Thyroid gland (tissue), 4 donors: ENCODE results near the gene COA7. TPM values are rescaled to one million over a fixed set of nuclear protein-coding genes. Genes with fewer than 3 reads are reported as not detected.

ENCODE experiments used
- DNase-seq, 2 donors: peaks; one replicate each; pipeline ENCODE4 v3.0.0-alpha.2; 2019
- H3K27ac ChIP-seq, 3 donors: fragments of 200-600 bp; sonication (generic); 1 replicate in 2 of 3; 2 replicates in 1 of 3; pipeline ENCODE4 v1.5.1; 2016 to 2019; ENCODE audit warnings: mild to moderate bottlenecking in 1 of 3, moderate library complexity in 1 of 3
- H3K27me3 ChIP-seq: fragments of 200-600 bp; sonication (generic); one replicate; pipeline ENCODE4 v1.5.1; 2019
- H3K36me3 ChIP-seq, 2 donors: fragments of 200-600 bp; sonication (generic); one replicate each; pipeline ENCODE4 v1.5.1; 2016 to 2019
- H3K4me1 ChIP-seq, 2 donors: fragments of 200-600 bp; sonication (generic); one replicate each; pipeline ENCODE4 v1.5.1; 2017 to 2019
- H3K4me3 ChIP-seq, 3 donors: fragments of 200-600 bp; sonication (generic); replicated peaks in 1 of 3; 1 replicate in 2 of 3; 2 replicates in 1 of 3; pipeline ENCODE4 v1.5.1; 2016; ENCODE audit warnings: mild to moderate bottlenecking in 1 of 3
- H3K9me3 ChIP-seq: fragments of 200-600 bp; sonication (generic); one replicate; pipeline ENCODE4 v1.5.1; 2017
- POLR2A ChIP-seq, 2 donors: fragments of 450-650 bp; IDR thresholded peaks; one replicate each; pipeline ENCODE4 v1.6.1; 2017; ENCODE audit warnings: antibody characterized with exemption in 2 of 2, mild to moderate bottlenecking in 2 of 2, moderate library complexity in 1 of 2
- WGBS, 2 donors: methylation state at CpG; one replicate each; pipeline ENCODE4 v1.1.5; 2017; 5-methylcytosine and 5-hydroxymethylcytosine counted together
- intact Hi-C: fragments of 100-400 bp; cut with DNase I; formaldehyde crosslinking; loops from one replicate; pipeline ENCODE4 v1.15.1; 2023
- total RNA-seq, 4 donors: library from RNA; depleted of rRNA; stranded (reverse); fragments of >200 nt; gene quantifications; one replicate each; pipeline ENCODE4 v1.2.3, GENCODE V29; 2016
- TF ChIP-seq, protein P1 (sequence below), 6 experiments: fragments of 200-600 bp in 3 of 6; fragments of 450-650 bp in 3 of 6; sonication (generic) in 3 of 6; IDR thresholded peaks; one replicate each; pipeline ENCODE4 v1.5.1; 2016 to 2019; ENCODE audit warnings: antibody characterized with exemption in 6 of 6, mild to moderate bottlenecking in 2 of 6, inconsistent platforms in 1 of 6, moderate library complexity in 1 of 6

The COA7 gene
- 10 to 100 TPM; 10.6 to 14.7 (median 11.5) TPM for total RNA-seq

DNA sequence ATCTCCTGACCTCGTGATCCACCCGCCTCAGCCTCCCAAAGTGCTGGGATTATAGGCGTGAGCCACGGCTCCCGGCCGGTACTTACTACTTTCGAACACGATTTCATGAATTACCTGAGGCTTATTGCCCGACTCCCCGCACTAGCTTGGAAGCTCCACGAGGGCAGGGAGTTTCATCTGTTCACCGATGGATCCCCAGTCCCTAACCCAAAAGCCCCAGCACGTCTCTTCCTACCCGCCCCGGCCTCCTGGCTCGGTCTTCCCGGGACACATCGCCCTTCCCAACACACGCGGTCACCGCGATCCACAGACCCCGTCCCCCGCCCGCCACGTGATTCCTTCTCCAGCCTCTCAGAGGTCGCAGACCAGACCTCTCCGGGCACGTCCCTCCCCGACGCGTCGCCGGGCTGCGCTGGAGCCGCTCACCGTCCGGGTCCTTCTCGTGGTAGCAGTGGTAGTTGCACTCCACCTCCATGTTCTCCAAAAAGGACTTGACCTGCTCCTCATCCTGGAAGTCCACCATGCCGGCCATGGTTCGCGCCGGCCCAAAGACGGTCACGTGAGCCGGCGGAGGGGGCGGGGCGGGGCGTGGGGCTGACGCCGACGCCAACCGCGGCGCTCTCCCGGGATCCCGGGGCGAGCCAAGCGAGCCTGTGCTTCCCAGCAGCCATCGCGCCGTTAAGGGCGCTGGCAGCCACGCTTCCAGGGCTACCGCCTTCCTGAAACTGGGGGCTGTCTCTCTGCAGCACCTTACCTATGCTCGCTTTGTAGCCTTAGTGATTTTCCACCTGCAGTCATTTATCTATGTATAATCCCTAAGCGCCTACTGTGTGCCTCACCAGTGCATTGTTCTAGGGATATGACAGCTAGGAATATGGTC, at the start of gene COA7:
TSS of gene COA7 (minus strand) at position 553 of the 880 bp plus-strand sequence. CDS start at position 532, 21 bp downstream.
- peaks cover 0 to 5% of the 10 kb centered on the region in 2 donors for H3K4me1 ChIP-seq
- H3K27me3 ChIP-seq: no peaks in the 10 kb centered on the region
- H3K36me3 ChIP-seq: no peaks in the 10 kb centered on the region
- TF ChIP-seq POLR2A (IDR thresholded peaks at IDR 0.05): peak in 1 of 2 donors; percentile 56
- TF ChIP-seq, protein P1, sequence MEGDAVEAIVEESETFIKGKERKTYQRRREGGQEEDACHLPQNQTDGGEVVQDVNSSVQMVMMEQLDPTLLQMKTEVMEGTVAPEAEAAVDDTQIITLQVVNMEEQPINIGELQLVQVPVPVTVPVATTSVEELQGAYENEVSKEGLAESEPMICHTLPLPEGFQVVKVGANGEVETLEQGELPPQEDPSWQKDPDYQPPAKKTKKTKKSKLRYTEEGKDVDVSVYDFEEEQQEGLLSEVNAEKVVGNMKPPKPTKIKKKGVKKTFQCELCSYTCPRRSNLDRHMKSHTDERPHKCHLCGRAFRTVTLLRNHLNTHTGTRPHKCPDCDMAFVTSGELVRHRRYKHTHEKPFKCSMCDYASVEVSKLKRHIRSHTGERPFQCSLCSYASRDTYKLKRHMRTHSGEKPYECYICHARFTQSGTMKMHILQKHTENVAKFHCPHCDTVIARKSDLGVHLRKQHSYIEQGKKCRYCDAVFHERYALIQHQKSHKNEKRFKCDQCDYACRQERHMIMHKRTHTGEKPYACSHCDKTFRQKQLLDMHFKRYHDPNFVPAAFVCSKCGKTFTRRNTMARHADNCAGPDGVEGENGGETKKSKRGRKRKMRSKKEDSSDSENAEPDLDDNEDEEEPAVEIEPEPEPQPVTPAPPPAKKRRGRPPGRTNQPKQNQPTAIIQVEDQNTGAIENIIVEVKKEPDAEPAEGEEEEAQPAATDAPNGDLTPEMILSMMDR (IDR thresholded peaks at IDR 0.05): peak in 1 of 6 experiments; percentile 14
- 4% methylated on average over 26 to 34 of the region's 68 CpGs for WGBS, 2 donors
- intact Hi-C loops: no loop called here
- H3K27ac ChIP-seq: peak within 1 kb of the TSS; percentile 70 to 84 (median 78)
- H3K4me3 ChIP-seq: peak within 1 kb of the TSS; percentile 52 to 88 (median 65)
- DNase-seq: peak; percentile 87 to 89
- no peaks in the 10 kb centered on the region for H3K9me3 ChIP-seq

GRCh38 chr1:52747450-52747849, 49.3 kb upstream of the COA7 start:
- 86% methylated on average over 1 of the region's 1 CpG for WGBS, 2 donors
- Histone ChIP-seq H3K36me3 (no peaks in the 10 kb centered on the region), H3K4me1 (peaks cover 46 to 70% of the 10 kb centered on the region in 2 donors), H3K27me3 (no peaks in the 10 kb centered on the region), H3K4me3 (no peak overlapping the region), H3K27ac (peak overlapping the region in 2 of 3 donors; percentile 35 to 77), H3K9me3 (no peaks in the 10 kb centered on the region)
- intact Hi-C loops: no loop called here
- TF ChIP-seq, protein P1 (IDR thresholded peaks at IDR 0.05): no peak
- no peak for TF ChIP-seq POLR2A (IDR thresholded peaks at IDR 0.05)
- DNase-seq: no peak

GRCh38 chr1:52746189-52746588, 48.0 kb upstream of the COA7 start:
- H3K4me3 ChIP-seq: no peak overlapping the region
- intact Hi-C loops: no loop called here
- peaks cover 39 to 67% of the 10 kb centered on the region in 2 donors for H3K4me1 ChIP-seq
- TF ChIP-seq, protein P1 (IDR thresholded peaks at IDR 0.05): no peak
- TF ChIP-seq POLR2A (IDR thresholded peaks at IDR 0.05): no peak
- H3K9me3 ChIP-seq: no peaks in the 10 kb centered on the region
- H3K27me3 ChIP-seq: no peaks in the 10 kb centered on the region
- H3K27ac ChIP-seq: no peak overlapping the region
- H3K36me3 ChIP-seq: no peaks in the 10 kb centered on the region
- DNase-seq: no peak
- WGBS, 2 donors: 90 to 94% methylated on average over 4 of the region's 4 CpGs

DNA sequence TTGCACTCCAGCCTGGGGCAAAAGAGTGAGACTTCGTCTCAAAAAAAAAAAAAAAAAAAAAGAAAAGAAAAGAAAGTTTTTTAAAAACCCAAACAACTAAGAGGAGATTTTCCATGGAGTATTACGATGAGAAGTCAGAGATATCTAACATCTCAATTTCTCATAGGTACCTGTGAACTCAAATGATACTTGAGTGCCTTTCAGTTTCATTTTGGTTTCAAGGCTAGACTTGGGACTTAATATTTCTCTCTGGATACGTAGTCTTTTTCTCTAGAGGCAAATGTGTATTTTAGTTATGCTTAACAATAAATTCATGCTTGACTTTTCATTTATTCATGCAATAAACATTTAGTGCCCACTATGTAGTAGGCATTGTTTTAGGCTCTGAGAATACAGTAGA, 43.1 kb upstream of the COA7 start:
- Histone ChIP-seq H3K27me3 (no peaks in the 10 kb centered on the region), H3K4me1 (peaks cover 45 to 68% of the 10 kb centered on the region in 2 donors), H3K27ac (peak overlapping the region in 2 of 3 donors; percentile 6 to 93), H3K36me3 (no peaks in the 10 kb centered on the region), H3K4me3 (no peak overlapping the region), H3K9me3 (no peaks in the 10 kb centered on the region)
- no peak for TF ChIP-seq POLR2A (IDR thresholded peaks at IDR 0.05)
- TF ChIP-seq, protein P1 (IDR thresholded peaks at IDR 0.05): no peak
- intact Hi-C loops: no loop called here
- WGBS, 2 donors: 84 to 92% methylated on average over 3 of the region's 3 CpGs
- no peak for DNase-seq
